ENCODE results near the gene RSPH10B.
"Not testable (repeated sequence)": the region's sequence is repeated elsewhere in the genome, so short reads cannot be mapped to it uniquely, and the experiment has no call there.

Gene RSPH10B

DNA sequence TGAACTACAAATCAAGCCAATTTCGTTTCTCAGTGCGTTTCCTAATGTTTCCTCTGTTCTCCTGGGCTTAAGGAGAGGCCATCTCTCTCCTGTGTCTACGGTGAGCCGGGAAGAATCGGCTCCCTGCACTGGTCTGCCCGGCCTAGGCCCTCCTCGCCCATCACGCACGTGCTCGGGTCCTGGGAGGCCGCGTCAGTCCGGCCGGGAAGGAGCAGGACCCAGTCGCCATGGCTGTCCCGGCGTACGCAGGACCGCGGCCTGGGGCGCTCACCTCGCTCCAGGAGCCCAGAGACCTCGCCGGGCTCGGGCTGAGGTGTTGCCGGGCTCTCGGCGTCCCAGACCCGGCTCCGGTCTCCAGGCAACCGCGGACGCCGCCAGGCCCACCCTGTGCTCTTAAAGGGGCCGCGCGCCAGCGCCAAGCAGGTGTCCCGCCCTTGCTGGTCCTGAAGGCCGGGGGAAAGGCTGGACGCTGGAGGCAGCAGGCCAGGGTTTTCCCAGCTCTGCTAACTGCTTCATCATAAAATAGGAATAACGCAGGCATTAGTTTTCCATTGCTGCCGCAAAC lies at the start of gene RSPH10B:
Gene RSPH10B, minus strand, starts transcription at position 343 of the 565 bp plus-strand sequence. CDS start 3,573 bp downstream, outside the sequence.
- H3K4me3 Mint-ChIP-seq; H3K4me1 Mint-ChIP-seq; H3K9me3 Mint-ChIP-seq; H3K27ac Mint-ChIP-seq; DNase-seq; H3K36me3 Mint-ChIP-seq (ENCODE audit: low read depth); H3K27me3 Mint-ChIP-seq: not testable (repeated sequence)
- peak; percentile 21 for ATAC-seq

DNA sequence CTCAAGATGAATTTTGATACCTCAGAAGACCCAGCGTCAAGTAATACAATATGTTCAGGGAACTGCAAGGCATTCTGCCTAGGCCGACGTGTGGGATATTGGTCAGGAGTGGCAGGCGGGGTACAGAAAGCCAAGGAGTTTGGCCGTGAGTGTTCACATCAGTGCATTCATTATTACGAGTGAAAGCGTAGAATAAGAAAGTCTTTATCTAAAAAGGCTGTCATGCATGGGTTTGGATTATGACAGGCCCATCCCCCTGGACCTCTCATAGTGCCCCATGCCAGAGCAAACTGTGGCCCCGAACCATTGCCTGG lies 46.1 kb upstream of the RSPH10B start:
- Mint-ChIP-seq H3K27me3 (no peaks in the 10 kb centered on the region), H3K36me3 (ENCODE audit: low read depth) (peaks cover 54% of the 10 kb centered on the region), H3K9me3 (no peaks in the 10 kb centered on the region), H3K4me1 (peaks cover 17% of the 10 kb centered on the region), H3K4me3 (no peak overlapping the region), H3K27ac (peak overlapping the region; percentile 80)
- ATAC-seq: no peak
- no peak for DNase-seq

DNA sequence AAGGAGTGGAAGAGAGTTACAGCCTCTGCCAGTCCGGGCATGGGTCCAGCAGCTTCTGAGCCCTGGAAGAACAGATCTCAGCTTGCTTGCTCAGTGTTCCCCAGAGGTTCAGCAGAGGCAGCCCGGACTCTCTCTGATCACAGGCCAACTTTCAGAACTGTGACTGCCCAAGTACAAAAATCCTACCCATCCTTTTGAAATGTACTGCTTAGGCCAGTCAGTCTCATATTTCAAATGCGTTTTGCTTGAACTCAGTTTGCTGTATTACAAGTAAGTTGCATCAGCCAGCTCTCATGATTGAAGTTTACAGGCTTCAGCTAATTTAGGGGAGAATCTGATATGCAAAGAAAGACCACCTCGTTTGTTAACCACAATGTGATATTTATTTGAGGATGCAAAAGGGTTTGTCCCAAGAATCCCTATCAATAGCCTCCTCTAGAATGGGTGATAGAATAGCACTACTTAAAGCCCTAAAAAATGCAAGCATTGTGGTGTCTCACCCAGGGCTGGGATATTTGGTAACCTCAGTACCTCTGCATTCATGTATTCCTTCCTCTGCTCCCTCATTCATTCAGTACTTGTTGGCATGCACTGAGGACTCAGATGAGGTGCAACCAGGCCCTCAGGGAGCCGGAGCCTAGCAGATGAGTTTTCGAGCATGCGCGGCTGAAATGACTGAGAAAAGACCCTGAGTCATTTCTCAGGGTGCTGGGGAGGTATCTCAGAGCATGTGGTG lies 45.6 kb upstream of the RSPH10B start:
- no peak for ATAC-seq
- Mint-ChIP-seq H3K9me3 (no peaks in the 10 kb centered on the region), H3K36me3 (ENCODE audit: low read depth) (peaks cover 55% of the 10 kb centered on the region), H3K4me3 (no peak overlapping the region), H3K27ac (peak overlapping the region; percentile 80), H3K27me3 (no peaks in the 10 kb centered on the region), H3K4me1 (peaks cover 22% of the 10 kb centered on the region)
- no peak for DNase-seq

DNA sequence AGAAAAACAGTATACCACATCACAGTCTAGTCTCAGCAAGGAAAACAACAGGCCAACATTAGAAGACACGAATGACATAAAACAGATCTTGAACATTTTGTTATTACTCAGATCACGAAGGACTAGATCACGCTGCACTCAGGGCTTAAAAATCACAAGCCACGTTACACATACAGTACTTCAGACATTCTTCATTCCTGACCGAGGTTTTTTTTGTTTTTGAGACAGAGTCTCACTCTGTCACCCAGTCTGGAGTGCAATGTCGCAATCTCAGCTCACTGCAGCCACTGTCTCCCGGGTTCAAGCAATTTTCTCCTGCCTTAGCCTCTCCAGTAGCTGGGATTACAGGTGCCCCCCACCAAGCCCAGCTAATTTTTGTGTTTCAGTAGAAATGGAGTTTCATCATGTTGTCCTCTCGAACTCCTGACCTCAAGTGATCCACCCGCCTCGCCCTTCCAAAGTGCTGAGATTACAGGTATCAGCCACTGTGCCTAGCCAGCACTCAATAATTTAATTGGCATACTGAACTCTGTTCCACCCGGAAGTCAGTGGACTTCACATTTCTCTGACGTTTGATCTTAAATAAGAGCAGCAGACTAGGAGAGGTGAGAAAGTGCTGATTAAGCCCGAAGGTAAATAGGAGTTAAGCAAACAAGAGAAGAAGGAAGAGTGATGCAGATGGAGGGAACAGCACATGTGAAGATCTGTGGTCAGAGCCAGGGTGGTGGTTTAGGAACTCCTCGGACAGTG lies 42.0 kb upstream of the RSPH10B start:
- peaks cover 39% of the 10 kb centered on the region for H3K4me1 Mint-ChIP-seq
- no peaks in the 10 kb centered on the region for H3K27me3 Mint-ChIP-seq
- H3K9me3 Mint-ChIP-seq: no peaks in the 10 kb centered on the region
- DNase-seq (no peak), ATAC-seq (no peak)
- H3K36me3 Mint-ChIP-seq (ENCODE audit: low read depth): peaks cover 51% of the 10 kb centered on the region
- H3K4me3 Mint-ChIP-seq: no peak overlapping the region
- H3K27ac Mint-ChIP-seq: peak overlapping the region; percentile 43

DNA sequence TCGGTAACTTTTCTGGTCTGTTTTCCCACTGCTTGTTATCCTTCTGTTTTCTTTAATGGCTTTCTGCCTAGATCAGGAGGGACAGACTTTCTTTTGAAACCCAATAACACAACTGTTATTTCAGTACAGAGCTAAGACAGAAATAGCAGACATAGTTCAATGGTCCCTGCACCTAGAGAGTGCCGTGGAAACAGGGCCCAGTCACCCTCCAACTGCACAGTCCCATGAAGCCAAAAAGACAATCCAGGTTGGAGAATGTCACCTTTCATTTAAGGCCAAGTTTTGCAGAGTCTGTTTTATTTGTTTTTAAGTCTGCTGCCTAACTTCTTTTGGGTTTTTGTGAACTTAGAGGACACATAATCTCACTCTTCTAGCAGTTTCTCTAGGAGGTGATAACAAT lies 41.1 kb upstream of the RSPH10B start:
- peaks cover 47% of the 10 kb centered on the region for H3K36me3 Mint-ChIP-seq (ENCODE audit: low read depth)
- peak overlapping the region; percentile 8 for H3K27ac Mint-ChIP-seq
- no peaks in the 10 kb centered on the region for H3K9me3 Mint-ChIP-seq
- H3K4me1 Mint-ChIP-seq: peaks cover 47% of the 10 kb centered on the region
- no peak for DNase-seq
- peak overlapping the region; percentile 87 for H3K4me3 Mint-ChIP-seq
- no peak for ATAC-seq
- no peaks in the 10 kb centered on the region for H3K27me3 Mint-ChIP-seq

DNA sequence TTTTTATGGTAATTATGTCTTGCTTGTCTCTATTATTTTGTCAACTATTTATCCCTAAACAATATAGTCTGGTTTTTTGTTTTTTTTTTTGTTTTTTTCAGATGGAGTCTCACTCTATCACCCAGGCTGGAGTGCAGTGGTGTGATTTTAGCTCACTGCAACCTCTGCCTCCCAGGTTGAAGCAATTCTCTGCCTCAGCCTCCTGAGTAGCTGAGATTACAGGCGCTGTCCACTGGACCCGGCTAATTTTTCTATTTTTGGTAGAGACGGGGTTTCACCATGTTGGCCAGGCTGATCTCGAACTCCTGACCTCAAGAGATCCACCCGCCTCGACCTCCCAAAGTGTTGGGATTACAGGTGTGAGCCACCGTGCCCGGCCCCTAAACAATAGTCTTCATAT lies 39.9 kb upstream of the RSPH10B start:
- peaks cover 38% of the 10 kb centered on the region for H3K36me3 Mint-ChIP-seq (ENCODE audit: low read depth)
- H3K9me3 Mint-ChIP-seq, H3K27me3 Mint-ChIP-seq, ATAC-seq, DNase-seq: not testable (repeated sequence)
- H3K4me3 Mint-ChIP-seq: peak overlapping the region; percentile 87
- peak overlapping the region; percentile 94 for H3K27ac Mint-ChIP-seq
- H3K4me1 Mint-ChIP-seq: peaks cover 47% of the 10 kb centered on the region

DNA sequence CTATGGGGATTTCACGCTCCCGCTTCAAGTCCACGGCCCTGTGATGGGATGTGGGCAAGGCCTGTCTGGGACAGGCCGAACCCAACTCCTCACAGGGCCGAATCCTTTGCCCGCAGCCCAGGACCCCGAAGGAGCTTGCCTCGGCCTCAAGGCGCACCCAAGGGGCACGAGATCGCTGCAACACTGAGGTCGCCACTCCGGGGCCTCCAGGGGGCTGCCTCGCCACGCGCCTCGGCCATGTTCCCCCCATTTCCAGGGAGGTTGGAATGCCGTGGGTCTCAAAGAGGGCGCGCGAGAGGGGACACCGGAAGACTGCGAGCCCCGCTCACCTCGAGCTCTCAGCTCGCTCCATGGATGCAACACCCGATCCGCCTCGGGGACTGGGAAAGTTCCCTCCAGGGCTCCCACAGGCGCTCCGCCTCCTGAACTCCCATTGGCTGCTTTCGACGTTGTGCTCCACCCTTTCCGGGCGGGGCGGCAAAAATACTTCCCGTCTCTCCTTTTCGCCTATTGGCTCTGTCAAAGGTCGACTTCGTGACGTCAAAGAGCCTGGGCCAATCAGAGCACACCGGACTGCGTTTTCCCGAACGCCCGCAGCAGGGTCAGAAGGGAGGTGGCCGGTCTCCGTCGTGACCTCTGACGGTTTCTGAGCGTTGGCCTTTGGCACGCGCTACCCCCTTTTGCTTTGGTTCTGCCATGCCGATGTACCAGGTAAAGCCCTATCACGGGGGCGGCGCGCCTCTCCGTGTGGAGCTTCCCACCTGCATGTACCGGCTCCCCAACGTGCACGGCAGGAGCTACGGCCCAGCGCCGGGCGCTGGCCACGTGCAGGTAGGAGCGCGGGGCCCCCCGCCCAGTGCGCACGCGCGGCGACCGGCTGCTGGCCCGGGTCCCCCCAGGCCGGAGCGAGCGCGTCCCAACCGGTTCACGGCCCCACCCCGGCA lies 38.5 kb upstream of the RSPH10B start, which contains the start of the genes AIMP2 and PMS2:
Gene AIMP2, plus strand, starts transcription at position 605 of the 944 bp plus-strand sequence. Its CDS starts 92 bp downstream, at position 697.
Gene PMS2, minus strand, starts transcription at position 382 of the 944 bp plus-strand sequence. Its CDS starts 30 bp downstream, at position 352.
- peaks cover 42% of the 10 kb centered on the region for H3K4me1 Mint-ChIP-seq
- peak within 1 kb of the TSS; percentile 87 for H3K4me3 Mint-ChIP-seq
- ATAC-seq (peak; percentile 95), DNase-seq (peak; percentile 97)
- H3K27ac Mint-ChIP-seq: peak within 1 kb of the TSS; percentile 94
- no peaks in the 10 kb centered on the region for H3K27me3 Mint-ChIP-seq
- peaks cover 29% of the 10 kb centered on the region for H3K36me3 Mint-ChIP-seq (ENCODE audit: low read depth)
- no peaks in the 10 kb centered on the region for H3K9me3 Mint-ChIP-seq

DNA sequence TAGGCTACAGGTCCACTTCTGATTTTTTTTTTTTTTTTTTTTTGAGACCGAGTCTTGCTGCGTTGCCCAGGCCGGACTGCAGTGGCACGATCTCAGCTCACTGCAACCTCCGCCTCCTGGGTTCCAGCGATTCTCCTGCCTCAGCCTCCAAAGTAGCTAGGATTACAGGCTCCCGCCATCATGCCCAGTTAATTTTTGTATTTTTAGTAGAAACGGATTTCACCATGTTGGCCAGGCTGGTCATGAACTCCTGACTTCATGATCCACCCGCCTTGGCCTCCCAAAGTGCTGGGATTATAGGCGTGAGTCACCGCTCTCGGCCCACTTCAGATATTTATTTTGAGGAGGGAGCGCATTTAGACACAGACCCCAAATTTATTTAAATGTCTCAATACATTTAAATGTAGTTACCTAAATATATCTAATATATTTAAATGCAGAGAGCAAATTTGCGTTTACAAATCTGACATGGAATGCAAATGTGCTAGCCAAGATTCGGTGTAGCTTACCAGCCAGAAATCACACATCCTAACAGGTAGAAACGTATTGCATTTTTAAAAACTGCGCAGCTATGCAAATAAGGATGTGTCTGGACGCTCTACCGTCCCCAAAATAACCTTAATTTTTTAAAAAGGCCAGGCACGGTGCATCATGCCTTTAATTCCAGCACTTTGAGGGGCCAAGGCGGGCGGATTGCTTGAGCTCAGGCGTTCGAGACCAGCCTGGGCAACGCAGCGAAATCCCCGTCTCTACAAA lies 37.5 kb upstream of the RSPH10B start:
- H3K27ac Mint-ChIP-seq: peak overlapping the region; percentile 94
- peaks cover 31% of the 10 kb centered on the region for H3K36me3 Mint-ChIP-seq (ENCODE audit: low read depth)
- H3K4me1 Mint-ChIP-seq: peaks cover 41% of the 10 kb centered on the region
- not testable (repeated sequence) for H3K9me3 Mint-ChIP-seq, H3K27me3 Mint-ChIP-seq, DNase-seq, ATAC-seq
- H3K4me3 Mint-ChIP-seq: peak overlapping the region; percentile 87

DNA sequence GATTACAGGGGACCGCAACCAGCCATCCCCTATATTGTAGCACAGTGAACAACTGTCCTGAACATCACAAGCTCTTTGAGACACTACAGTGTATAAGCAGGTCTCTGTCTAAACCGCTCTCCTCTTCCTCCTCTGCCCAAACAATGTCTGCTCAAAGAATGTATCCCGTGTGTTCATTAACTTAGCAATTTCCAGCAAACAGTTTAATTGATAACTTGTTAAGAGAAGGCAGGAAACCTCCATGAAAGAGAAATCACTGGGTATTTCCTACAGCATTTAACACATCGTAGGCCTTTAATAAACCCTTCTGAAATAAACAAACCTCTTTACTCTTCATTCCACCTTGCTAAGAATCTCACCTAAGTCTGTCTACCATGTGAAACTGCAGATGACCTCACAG lies 36.9 kb upstream of the RSPH10B start:
- H3K36me3 Mint-ChIP-seq (ENCODE audit: low read depth): peaks cover 28% of the 10 kb centered on the region
- H3K27me3 Mint-ChIP-seq: no peaks in the 10 kb centered on the region
- H3K4me3 Mint-ChIP-seq: peak overlapping the region; percentile 87
- peak overlapping the region; percentile 74 for H3K27ac Mint-ChIP-seq
- DNase-seq (no peak), ATAC-seq (no peak)
- H3K4me1 Mint-ChIP-seq: peaks cover 36% of the 10 kb centered on the region
- H3K9me3 Mint-ChIP-seq: no peaks in the 10 kb centered on the region

DNA sequence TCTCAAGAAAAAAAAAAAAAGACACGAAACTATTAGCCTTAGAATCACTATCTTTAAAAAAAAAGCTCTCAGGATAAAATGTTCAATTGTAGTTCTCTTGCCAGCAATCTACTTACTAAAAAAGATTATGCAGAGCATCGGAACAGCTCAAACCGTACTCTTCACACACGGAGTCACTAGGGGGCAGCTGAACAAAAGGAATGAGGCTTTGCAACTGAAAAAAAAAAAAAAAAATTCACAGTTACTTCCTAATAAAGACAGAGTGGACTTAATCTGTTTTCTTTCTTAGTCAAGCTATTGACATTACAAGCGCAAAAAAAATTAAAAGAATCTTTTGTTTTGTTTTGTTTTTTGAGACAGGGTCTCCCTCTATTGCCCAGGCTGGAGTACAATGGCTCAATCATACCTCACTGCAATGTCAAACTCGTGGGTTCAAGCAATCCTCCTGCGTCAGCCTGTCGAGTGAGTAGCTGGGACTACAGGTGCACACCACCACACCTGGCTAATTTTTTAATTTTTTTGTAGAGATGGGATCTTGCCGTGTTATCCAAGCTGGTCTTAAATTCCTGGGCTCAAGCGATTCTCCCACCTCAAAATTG lies 26.8 kb upstream of the RSPH10B start:
- Mint-ChIP-seq H3K36me3 (ENCODE audit: low read depth) (peaks cover 34% of the 10 kb centered on the region), H3K27me3 (no peaks in the 10 kb centered on the region), H3K27ac (no peak overlapping the region), H3K9me3 (no peaks in the 10 kb centered on the region), H3K4me1 (no peaks in the 10 kb centered on the region), H3K4me3 (no peak overlapping the region)
- no peak for DNase-seq
- ATAC-seq: no peak

DNA sequence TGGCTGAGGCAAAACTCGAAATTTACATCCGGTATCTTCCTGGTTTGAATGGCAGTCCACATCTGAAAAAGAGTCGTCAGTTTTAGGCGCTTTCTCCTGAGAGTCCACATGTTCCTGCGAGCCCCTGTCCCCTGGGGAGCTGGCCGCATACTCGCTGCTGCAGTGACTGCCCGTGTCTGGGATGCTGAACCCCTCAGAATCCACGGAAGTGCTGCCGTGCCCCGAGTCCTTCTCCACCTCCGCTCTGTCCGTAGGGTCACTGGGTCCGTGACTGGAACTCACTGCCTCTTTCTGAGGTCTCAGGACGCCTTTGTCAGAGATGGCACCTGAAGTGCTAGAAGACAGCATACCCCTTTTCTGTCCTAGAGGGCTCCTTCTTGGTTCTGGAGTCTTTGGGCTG lies 16.6 kb upstream of the RSPH10B start:
- not testable (repeated sequence) for H3K4me3 Mint-ChIP-seq, H3K27me3 Mint-ChIP-seq, H3K9me3 Mint-ChIP-seq, ATAC-seq, DNase-seq, H3K4me1 Mint-ChIP-seq, H3K27ac Mint-ChIP-seq
- H3K36me3 Mint-ChIP-seq (ENCODE audit: low read depth): peaks cover 25% of the 10 kb centered on the region

DNA sequence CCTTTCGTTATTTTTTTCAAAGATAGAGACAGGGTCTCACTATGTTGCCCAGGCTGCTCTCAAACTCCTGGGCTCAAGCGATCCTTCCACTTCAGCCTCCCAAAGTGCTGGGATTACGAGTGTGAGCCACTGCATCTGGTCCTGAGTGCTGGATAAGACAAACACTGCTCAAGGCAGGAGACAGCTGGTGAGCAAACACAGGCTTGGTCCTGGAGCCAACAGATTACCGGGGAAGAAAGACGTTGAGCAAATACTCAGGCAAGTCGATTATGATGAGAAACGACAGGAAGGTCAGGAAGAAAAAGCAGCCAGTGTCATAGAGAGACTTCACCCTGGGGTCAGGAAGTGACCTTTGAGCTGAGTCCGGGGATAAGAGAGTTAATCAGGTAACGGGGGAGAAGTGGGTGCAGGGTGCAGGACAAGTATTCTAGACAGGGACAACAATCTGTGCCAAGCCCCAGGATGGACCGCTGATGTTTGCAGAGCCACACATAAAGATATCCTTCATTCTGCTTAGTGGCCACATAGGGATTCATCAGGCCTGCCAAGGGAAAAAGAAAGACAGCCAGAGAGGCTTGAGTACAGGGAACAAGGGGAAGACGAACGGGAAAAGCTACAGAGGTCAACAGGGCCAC lies 9.3 kb upstream of the RSPH10B start:
- H3K4me3 Mint-ChIP-seq, H3K9me3 Mint-ChIP-seq, ATAC-seq, H3K27ac Mint-ChIP-seq, DNase-seq, H3K4me1 Mint-ChIP-seq, H3K27me3 Mint-ChIP-seq: not testable (repeated sequence)
- peaks cover 13% of the 10 kb centered on the region for H3K36me3 Mint-ChIP-seq (ENCODE audit: low read depth)

DNA sequence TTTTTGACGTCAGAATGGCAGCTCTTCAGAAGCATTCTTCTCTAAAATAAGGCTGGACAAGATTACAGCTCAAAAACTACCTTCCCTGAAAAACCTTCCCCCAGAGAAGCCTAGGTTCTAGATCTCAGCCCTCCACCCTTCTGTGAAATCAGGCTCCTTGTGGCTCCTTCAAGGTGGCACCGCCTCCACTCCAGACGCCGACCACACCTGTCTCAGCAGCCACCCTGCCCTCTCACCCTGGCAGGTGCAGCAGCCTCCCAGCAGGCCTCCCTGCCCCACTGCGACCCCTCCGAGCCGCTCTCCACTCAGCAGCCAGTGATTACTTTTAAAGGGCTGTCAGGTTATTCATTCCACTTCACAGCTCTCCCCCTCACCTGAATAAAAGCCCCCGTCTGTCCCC lies 3.1 kb upstream of the RSPH10B start:
- H3K27ac Mint-ChIP-seq; H3K36me3 Mint-ChIP-seq (ENCODE audit: low read depth); ATAC-seq; DNase-seq; H3K4me3 Mint-ChIP-seq; H3K27me3 Mint-ChIP-seq; H3K9me3 Mint-ChIP-seq; H3K4me1 Mint-ChIP-seq: not testable (repeated sequence)
